HG03432 (cell line): ENCODE measurements around the gene HSD3B7.

Experiments
- ATAC-seq: cut with Tn5 transposase; IDR thresholded peaks from one replicate; pipeline ENCODE4 v1.9.1; 2021; ENCODE audit warnings: mild to moderate bottlenecking, moderate library complexity; ENCODE audit not compliant: unreplicated experiment

Gene HSD3B7

GRCh38 chr16:30956601-30957455 is 28.2 kb upstream of the HSD3B7 start:
- ATAC-seq = peak; percentile 64

- peak; percentile 81 for ATAC-seq
Measured at GRCh38 chr16:30957456-30958174, 27.4 kb upstream of the HSD3B7 start, which contains the start of gene SETD1A. Gene SETD1A, plus strand, starts transcription at chr16:30957754. Its CDS starts 978 bp downstream, at chr16:30958732.

- peak; percentile 34 for ATAC-seq
Measured at GRCh38 chr16:30958175-30959079, 26.6 kb upstream of the HSD3B7 start.

GRCh38 chr16:30961384-30961783 is 23.6 kb upstream of the HSD3B7 start:
- no peak for ATAC-seq

GRCh38 chr16:30963925-30964511 is 21.0 kb upstream of the HSD3B7 start:
- no peak for ATAC-seq

GRCh38 chr16:30964574-30965226 is 20.3 kb upstream of the HSD3B7 start:
- ATAC-seq = no peak

GRCh38 chr16:30965436-30965835 is 19.6 kb upstream of the HSD3B7 start:
- ATAC-seq = no peak

GRCh38 chr16:30966033-30966619 is 18.9 kb upstream of the HSD3B7 start:
- ATAC-seq = no peak

GRCh38 chr16:30967795-30968194 is 17.2 kb upstream of the HSD3B7 start:
- ATAC-seq = no peak

- ATAC-seq = no peak
Measured at GRCh38 chr16:30969246-30969842, 15.7 kb upstream of the HSD3B7 start.

- ATAC-seq = no peak
Measured at GRCh38 chr16:30971298-30971697, 13.7 kb upstream of the HSD3B7 start.

- no peak for ATAC-seq
Measured at GRCh38 chr16:30972872-30973271, 12.1 kb upstream of the HSD3B7 start.

GRCh38 chr16:30974348-30974747 is 10.7 kb upstream of the HSD3B7 start:
- no peak for ATAC-seq

- no peak for ATAC-seq
Measured at GRCh38 chr16:30976486-30976885, 8.5 kb upstream of the HSD3B7 start.

GRCh38 chr16:30977502-30977901 is 7.5 kb upstream of the HSD3B7 start:
- ATAC-seq = no peak

GRCh38 chr16:30979170-30980022 is 5.6 kb upstream of the HSD3B7 start:
- ATAC-seq = no peak

- ATAC-seq = no peak
Measured at GRCh38 chr16:30980023-30980371, 5.0 kb upstream of the HSD3B7 start.

GRCh38 chr16:30980434-30980833 is 4.6 kb upstream of the HSD3B7 start:
- ATAC-seq = no peak

GRCh38 chr16:30980959-30981358 is 4.0 kb upstream of the HSD3B7 start:
- no peak for ATAC-seq
